NCI-H510A treated with DMSO at 0.1 percent for 48 hours (cell line): ENCODE results near the gene CDC42BPG.

ENCODE experiments used
- DNase-seq: peaks from one replicate; lab custom pipeline; 2025; lab: John Stamatoyannopoulos, UW

The CDC42BPG gene

GRCh38 chr11:64805481-64805880 is 39.0 kb downstream of the CDC42BPG start:
- no peak for DNase-seq

- no peak for DNase-seq
Observed at GRCh38 chr11:64804346-64805210, 39.9 kb downstream of the CDC42BPG start.

- DNase-seq: no peak
Observed at GRCh38 chr11:64803846-64804345, 40.6 kb downstream of the CDC42BPG start.

- peak; percentile 85 for DNase-seq
Observed at GRCh38 chr11:64803158-64803845, 41.2 kb downstream of the CDC42BPG start, which contains the start of gene MAP4K2. MAP4K2 (minus strand) TSS chr11:64803214; CDS start chr11:64803149, 65 bp downstream.

GRCh38 chr11:64802370-64803157 is 41.9 kb downstream of the CDC42BPG start:
- DNase-seq: no peak

GRCh38 chr11:64801561-64802369 is 42.7 kb downstream of the CDC42BPG start:
- DNase-seq: no peak

- DNase-seq: no peak
Observed at GRCh38 chr11:64801158-64801464, 43.3 kb downstream of the CDC42BPG start.

- no peak for DNase-seq
Observed at GRCh38 chr11:64800303-64801157, 43.9 kb downstream of the CDC42BPG start.

GRCh38 chr11:64799623-64800302 is 44.7 kb downstream of the CDC42BPG start:
- no peak for DNase-seq

- no peak for DNase-seq
Observed at GRCh38 chr11:64799256-64799622, 45.2 kb downstream of the CDC42BPG start.

GRCh38 chr11:64796757-64797541 is 47.5 kb downstream of the CDC42BPG start:
- DNase-seq: no peak

- no peak for DNase-seq
Observed at GRCh38 chr11:64796047-64796756, 48.3 kb downstream of the CDC42BPG start.

GRCh38 chr11:64794526-64794925 is 49.9 kb downstream of the CDC42BPG start:
- no peak for DNase-seq

- DNase-seq: no peak
Observed at GRCh38 chr11:64793271-64794160, 50.9 kb downstream of the CDC42BPG start.

GRCh38 chr11:64792482-64792881 is 52.0 kb downstream of the CDC42BPG start:
- DNase-seq: no peak

- DNase-seq: no peak
Observed at GRCh38 chr11:64791781-64792291, 52.6 kb downstream of the CDC42BPG start.
